ENCODE data around the gene CHST4. TPM values are rescaled to one million over a fixed set of nuclear protein-coding genes. Genes with fewer than 3 reads are reported as not detected.

CHST4 gene
- total RNA-seq, 1 experiment from 2014 or later, result 3.1 TPM

DNA sequence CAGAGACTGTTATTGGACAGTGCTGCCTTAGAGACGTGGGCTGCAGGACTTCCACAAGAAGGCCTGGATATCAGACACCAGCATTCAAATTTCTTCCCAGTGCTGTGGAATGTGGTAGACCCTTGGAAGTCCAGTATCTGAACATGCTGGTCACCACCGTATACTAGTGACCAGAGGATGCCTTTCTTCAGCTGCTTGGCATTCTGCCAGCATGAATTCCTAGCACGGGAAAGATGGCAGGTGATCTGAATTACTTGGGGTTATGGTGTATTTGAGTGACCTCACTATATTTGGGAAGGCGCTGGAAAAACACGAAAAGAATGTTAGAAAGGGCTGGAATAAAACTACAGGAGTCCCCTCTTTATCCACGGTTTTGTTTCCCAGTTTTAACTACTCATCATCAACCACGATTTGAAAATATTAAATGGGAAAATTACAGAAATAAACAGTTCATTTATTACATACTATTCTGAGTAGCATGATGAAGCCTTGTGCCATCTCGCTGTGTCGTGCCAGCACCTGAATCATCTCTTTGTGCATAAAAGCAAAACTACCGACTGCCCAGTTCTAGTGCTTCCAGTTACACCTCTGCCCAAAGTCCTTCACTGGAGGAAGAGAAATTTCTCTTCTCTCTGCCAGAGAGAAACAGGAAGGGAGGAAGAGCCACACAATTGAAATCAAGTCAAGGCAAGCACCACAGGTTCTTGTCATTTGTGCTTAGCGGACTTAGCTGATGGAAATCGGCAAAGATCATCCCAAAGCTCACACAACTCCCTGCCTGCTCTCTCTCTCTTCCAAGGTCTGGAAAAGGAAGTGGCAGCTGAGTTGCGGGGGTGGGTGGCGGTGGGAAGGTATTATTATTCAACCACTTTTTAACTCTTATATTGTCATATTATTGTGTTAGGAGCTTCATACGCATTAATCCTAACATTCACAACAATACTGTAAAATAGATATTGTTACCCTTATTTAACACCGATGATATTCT, 1.4 kb upstream of the CHST4 start:
- POLR2A ChIA-PET (ENCODE audit: unreplicated experiment), result no interaction called here
- H3K36me3 ChIP-seq (ENCODE audit: low read depth), result no peaks in the 10 kb centered on the region
- 0 out of 2 replicates have a peak, but pooled peaks cover 2% of the 10 kb centered on the region for H3K79me2 ChIP-seq (ENCODE audit: low read depth)
- peaks cover 58% of the 10 kb centered on the region for H3K4me1 ChIP-seq (replicated peaks; ENCODE audit: insufficient read depth)
- no peak for TF ChIP-seq EZH2 (IDR thresholded peaks at IDR 0.05; ENCODE audit: low read depth)
- no peak for TF ChIP-seq CTCF (conservative IDR thresholded peaks at IDR 0.05)
- intact Hi-C loops (cut with micrococcal nuclease; ENCODE audit: unreplicated experiment), result no loop called here
- no peak for DNase-seq
- H3F3A ChIP-seq (ENCODE audit: insufficient read depth, low read depth), result peaks cover 45% of the 10 kb centered on the region
- H3K4me3 ChIP-seq, result no peak overlapping the region
- CTCF ChIA-PET, result no interaction called here
- no peaks in the 10 kb centered on the region for H4K20me1 ChIP-seq (ENCODE audit: insufficient read depth)
- H2AFZ ChIP-seq, result no peak overlapping the region
- no peaks in the 10 kb centered on the region for H3K9me2 ChIP-seq (ENCODE audit: insufficient read depth)
- H3K27ac ChIP-seq, result peak overlapping the region; percentile 73
- BruUV-seq (replicated peaks), result no TSS peak
- H3K4me2 ChIP-seq, result peak overlapping the region; percentile 83
- H3K27me3 ChIP-seq (ENCODE audit: insufficient read depth, low read depth), result no peaks in the 10 kb centered on the region
- no peaks in the 10 kb centered on the region for H3K9me3 ChIP-seq (ENCODE audit: insufficient read depth, low read depth)

GRCh38 chr16:71528257-71528656, 2.0 kb downstream of the CHST4 start:
- Histone ChIP-seq H4K20me1 (ENCODE audit: insufficient read depth) (no peaks in the 10 kb centered on the region), H3K9me2 (ENCODE audit: insufficient read depth) (no peaks in the 10 kb centered on the region), H3K4me2 (no peak overlapping the region), H3K4me1 (replicated peaks; ENCODE audit: insufficient read depth) (peaks cover 45% of the 10 kb centered on the region), H3K27me3 (ENCODE audit: insufficient read depth, low read depth) (no peaks in the 10 kb centered on the region), H3K79me2 (ENCODE audit: low read depth) (0 out of 2 replicates have a peak, but pooled peaks cover 2% of the 10 kb centered on the region), H3K36me3 (ENCODE audit: low read depth) (no peaks in the 10 kb centered on the region), H3F3A (ENCODE audit: insufficient read depth, low read depth) (peaks cover 37% of the 10 kb centered on the region), H2AFZ (no peak overlapping the region), H3K4me3 (no peak overlapping the region), H3K9me3 (ENCODE audit: insufficient read depth, low read depth) (no peaks in the 10 kb centered on the region), H3K27ac (no peak overlapping the region)
- TF ChIP-seq CTCF (conservative IDR thresholded peaks at IDR 0.05), result no peak
- TF ChIP-seq EZH2 (IDR thresholded peaks at IDR 0.05; ENCODE audit: low read depth), result no peak
- BruUV-seq (replicated peaks), result no TSS peak
- DNase-seq, result no peak
- CTCF ChIA-PET, result no interaction called here
- POLR2A ChIA-PET (ENCODE audit: unreplicated experiment), result no interaction called here
- intact Hi-C loops (cut with micrococcal nuclease; ENCODE audit: unreplicated experiment), result no loop called here

DNA sequence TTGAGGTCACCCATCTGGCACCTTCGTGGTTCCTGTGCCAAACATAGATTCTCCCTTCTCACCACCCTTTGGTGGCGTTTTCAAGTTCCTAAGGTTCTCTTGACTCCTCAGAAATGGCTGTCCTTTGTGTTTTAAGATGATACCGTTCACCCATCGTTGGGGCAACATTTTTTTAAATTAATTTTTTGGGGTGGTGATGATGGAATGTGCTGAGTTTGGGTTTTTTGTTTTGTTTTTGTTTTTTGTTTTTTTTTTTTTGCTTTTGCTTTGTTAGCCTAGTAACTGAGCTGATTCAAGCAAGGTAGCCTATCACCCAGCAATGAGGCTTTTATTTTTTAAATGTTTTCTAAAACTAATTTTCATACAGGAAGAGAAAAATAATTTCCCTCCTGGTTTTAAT, 2.6 kb downstream of the CHST4 start:
- Histone ChIP-seq H3K9me2 (ENCODE audit: insufficient read depth) (no peaks in the 10 kb centered on the region), H3K4me2 (peak overlapping the region; percentile 30; the same call in 1 of the 2 replicates), H3F3A (ENCODE audit: insufficient read depth, low read depth) (peaks cover 37% of the 10 kb centered on the region), H3K36me3 (ENCODE audit: low read depth) (no peaks in the 10 kb centered on the region), H3K79me2 (ENCODE audit: low read depth) (0 out of 2 replicates have a peak, but pooled peaks cover 2% of the 10 kb centered on the region), H2AFZ (no peak overlapping the region), H3K27me3 (ENCODE audit: insufficient read depth, low read depth) (no peaks in the 10 kb centered on the region), H4K20me1 (ENCODE audit: insufficient read depth) (no peaks in the 10 kb centered on the region), H3K4me1 (replicated peaks; ENCODE audit: insufficient read depth) (peaks cover 45% of the 10 kb centered on the region), H3K9me3 (ENCODE audit: insufficient read depth, low read depth) (no peaks in the 10 kb centered on the region), H3K27ac (no peak overlapping the region), H3K4me3 (no peak overlapping the region)
- ChIA-PET POLR2A (ENCODE audit: unreplicated experiment) (no interaction called here), CTCF (interaction anchor here (0.7 kb wide), 1 partner anchor 1033 kb away, joined by 16 read pairs; no protein-coding TSS in a partner anchor)
- no peak for DNase-seq
- BruUV-seq (replicated peaks), result no TSS peak
- TF ChIP-seq EZH2 (IDR thresholded peaks at IDR 0.05; ENCODE audit: low read depth) (no peak), CTCF (conservative IDR thresholded peaks at IDR 0.05) (no peak)
- intact Hi-C loops (cut with micrococcal nuclease; ENCODE audit: unreplicated experiment), result no loop called here
